ENCODE data around the gene RAP1GAP. TPM values are rescaled to one million over a fixed set of nuclear protein-coding genes. Genes with fewer than 3 reads are reported as not detected.

The RAP1GAP gene
- total and polyA plus RNA-seq, 2 of the 13 experiments (the other 11 are each of a cell fraction or from before 2014, with no cell fraction given) = 11.9 to 37.5 TPM

DNA sequence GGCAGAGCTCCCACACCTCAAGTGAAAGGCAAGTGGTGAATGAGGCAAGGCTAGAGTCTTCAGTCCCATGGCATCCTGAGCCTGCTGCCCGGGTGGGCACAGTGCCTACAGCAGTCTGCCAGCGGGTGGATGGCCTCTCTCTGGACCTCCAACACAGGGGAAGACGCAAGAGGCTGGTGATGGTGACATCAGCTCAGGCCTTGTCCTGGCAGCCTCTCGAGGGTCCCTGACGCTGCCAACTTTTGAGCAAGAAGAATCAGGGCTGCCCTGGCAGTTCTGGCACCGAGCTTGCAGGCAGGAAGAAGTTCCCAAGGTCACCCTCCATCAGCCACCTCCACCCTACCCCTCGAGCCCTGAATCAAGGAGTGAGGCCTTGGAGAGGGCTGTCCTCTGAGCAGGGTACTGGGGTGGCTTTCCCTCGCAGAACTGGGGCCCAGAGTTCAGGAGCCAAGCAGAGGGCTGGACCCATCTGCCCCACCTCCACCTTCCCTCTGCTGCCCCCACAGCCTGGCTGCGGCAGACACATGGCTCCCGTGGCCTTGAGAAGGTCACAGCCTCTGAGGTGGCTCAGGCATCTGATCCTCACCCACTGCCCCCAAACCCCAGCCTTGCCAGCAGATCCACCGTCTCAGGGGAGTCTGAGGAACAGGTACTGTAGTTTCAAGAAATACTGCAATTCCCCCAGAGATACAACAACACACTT, 5.8 kb downstream of the RAP1GAP start (continued):
- TF ChIP-seq HMG20A (CRISPR knock-in tag; IDR thresholded peaks at IDR 0.05; ENCODE audit: borderline replicate concordance) = no peak
- TF ChIP-seq, protein P1, sequence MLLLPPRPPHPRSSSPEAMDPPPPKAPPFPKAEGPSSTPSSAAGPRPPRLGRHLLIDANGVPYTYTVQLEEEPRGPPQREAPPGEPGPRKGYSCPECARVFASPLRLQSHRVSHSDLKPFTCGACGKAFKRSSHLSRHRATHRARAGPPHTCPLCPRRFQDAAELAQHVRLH (CRISPR knock-in tag; IDR thresholded peaks at IDR 0.05; ENCODE audit: borderline replicate concordance, low read depth) = no peak
- no peak for TF ChIP-seq ZBTB1 (CRISPR knock-in tag; IDR thresholded peaks at IDR 0.05; ENCODE audit: borderline replicate concordance)
- TF ChIP-seq, protein P2, sequence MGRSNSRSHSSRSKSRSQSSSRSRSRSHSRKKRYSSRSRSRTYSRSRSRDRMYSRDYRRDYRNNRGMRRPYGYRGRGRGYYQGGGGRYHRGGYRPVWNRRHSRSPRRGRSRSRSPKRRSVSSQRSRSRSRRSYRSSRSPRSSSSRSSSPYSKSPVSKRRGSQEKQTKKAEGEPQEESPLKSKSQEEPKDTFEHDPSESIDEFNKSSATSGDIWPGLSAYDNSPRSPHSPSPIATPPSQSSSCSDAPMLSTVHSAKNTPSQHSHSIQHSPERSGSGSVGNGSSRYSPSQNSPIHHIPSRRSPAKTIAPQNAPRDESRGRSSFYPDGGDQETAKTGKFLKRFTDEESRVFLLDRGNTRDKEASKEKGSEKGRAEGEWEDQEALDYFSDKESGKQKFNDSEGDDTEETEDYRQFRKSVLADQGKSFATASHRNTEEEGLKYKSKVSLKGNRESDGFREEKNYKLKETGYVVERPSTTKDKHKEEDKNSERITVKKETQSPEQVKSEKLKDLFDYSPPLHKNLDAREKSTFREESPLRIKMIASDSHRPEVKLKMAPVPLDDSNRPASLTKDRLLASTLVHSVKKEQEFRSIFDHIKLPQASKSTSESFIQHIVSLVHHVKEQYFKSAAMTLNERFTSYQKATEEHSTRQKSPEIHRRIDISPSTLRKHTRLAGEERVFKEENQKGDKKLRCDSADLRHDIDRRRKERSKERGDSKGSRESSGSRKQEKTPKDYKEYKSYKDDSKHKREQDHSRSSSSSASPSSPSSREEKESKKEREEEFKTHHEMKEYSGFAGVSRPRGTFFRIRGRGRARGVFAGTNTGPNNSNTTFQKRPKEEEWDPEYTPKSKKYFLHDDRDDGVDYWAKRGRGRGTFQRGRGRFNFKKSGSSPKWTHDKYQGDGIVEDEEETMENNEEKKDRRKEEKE (IDR thresholded peaks at IDR 0.05) = no peak
- no peak for TF ChIP-seq SP1 (IDR thresholded peaks at IDR 0.05)
- TF ChIP-seq SP1 (CRISPR knock-in tag; IDR thresholded peaks at IDR 0.05) = no peak
- TF ChIP-seq ZFX (CRISPR knock-in tag; IDR thresholded peaks at IDR 0.05; ENCODE audit: low read depth) = 0 out of 2 replicates have a peak, but pooled peaks have one; percentile 14
- TF ChIP-seq ATAD3A (CRISPR knock-in tag; IDR thresholded peaks at IDR 0.05) = no peak
- no peak for TF ChIP-seq ZNF207 (IDR thresholded peaks at IDR 0.05; ENCODE audit: borderline replicate concordance)
- TF ChIP-seq ZNF510 (CRISPR knock-in tag; IDR thresholded peaks at IDR 0.05; ENCODE audit: low read depth) = no peak
- TF ChIP-seq ZNF605 (CRISPR knock-in tag; IDR thresholded peaks at IDR 0.05) = no peak
- TF ChIP-seq RCOR2 (CRISPR knock-in tag; IDR thresholded peaks at IDR 0.05) = no peak
- peak; percentile 41; the same call in 1 of the 2 replicates for TF ChIP-seq KDM2A (CRISPR knock-in tag; IDR thresholded peaks at IDR 0.05; ENCODE audit: borderline replicate concordance, low read depth)
- TF ChIP-seq, protein P3, sequence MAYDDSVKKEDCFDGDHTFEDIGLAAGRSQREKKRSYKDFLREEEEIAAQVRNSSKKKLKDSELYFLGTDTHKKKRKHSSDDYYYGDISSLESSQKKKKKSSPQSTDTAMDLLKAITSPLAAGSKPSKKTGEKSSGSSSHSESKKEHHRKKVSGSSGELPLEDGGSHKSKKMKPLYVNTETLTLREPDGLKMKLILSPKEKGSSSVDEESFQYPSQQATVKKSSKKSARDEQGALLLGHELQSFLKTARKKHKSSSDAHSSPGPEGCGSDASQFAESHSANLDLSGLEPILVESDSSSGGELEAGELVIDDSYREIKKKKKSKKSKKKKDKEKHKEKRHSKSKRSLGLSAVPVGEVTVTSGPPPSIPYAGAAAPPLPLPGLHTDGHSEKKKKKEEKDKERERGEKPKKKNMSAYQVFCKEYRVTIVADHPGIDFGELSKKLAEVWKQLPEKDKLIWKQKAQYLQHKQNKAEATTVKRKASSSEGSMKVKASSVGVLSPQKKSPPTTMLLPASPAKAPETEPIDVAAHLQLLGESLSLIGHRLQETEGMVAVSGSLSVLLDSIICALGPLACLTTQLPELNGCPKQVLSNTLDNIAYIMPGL (CRISPR knock-in tag; IDR thresholded peaks at IDR 0.05; ENCODE audit: borderline replicate concordance in 1 of 2, low read depth in 1 of 2) = no peak

Measured in HepG2 (cell line).